ENCODE results near the gene TET2.

Gene TET2

GRCh38 chr4:105210916-105211315 lies 64.2 kb downstream of the TET2 start:
- H3K27ac ChIP-seq: no peak overlapping the region
- no peak for TF ChIP-seq CTCF (conservative IDR thresholded peaks at IDR 0.05)

GRCh38 chr4:105215609-105216313 lies 69.1 kb downstream of the TET2 start:
- H3K27ac ChIP-seq: no peak overlapping the region
- no peak for TF ChIP-seq CTCF (conservative IDR thresholded peaks at IDR 0.05)

GRCh38 chr4:105225500-105225899 lies 78.8 kb downstream of the TET2 start:
- no peak overlapping the region for H3K27ac ChIP-seq
- TF ChIP-seq CTCF (conservative IDR thresholded peaks at IDR 0.05): no peak

- TF ChIP-seq CTCF (conservative IDR thresholded peaks at IDR 0.05): no peak
- H3K27ac ChIP-seq: no peak overlapping the region
These were observed 80.4 kb downstream of the TET2 start for GRCh38 chr4:105227054-105227453.

- H3K27ac ChIP-seq: no peak overlapping the region
- no peak for TF ChIP-seq CTCF (conservative IDR thresholded peaks at IDR 0.05)
These were observed 83.6 kb downstream of the TET2 start for GRCh38 chr4:105230287-105230686.

GRCh38 chr4:105232374-105232773 lies 85.7 kb downstream of the TET2 start:
- H3K27ac ChIP-seq: no peak overlapping the region
- TF ChIP-seq CTCF (conservative IDR thresholded peaks at IDR 0.05): no peak

- TF ChIP-seq CTCF (conservative IDR thresholded peaks at IDR 0.05): no peak
- H3K27ac ChIP-seq: no peak overlapping the region
These were observed 87.9 kb downstream of the TET2 start for GRCh38 chr4:105234582-105234981.

All from VCaP (cell line).